Measurements from ENCODE around the gene CYLD.

CYLD gene

GRCh38 chr16:50742576-50743200 is 802 bp downstream of the CYLD start:
- Histone ChIP-seq H3K9me3 (ENCODE audit: control insufficient read depth in 2 of 2, low read length in 2 of 2) (no peaks in the 10 kb centered on the region), H3K4me3 (ENCODE audit: low read length in 2 of 2) (peak overlapping the region; percentile 82 to 86), H3K36me3 (ENCODE audit: control insufficient read depth in 2 of 2, insufficient read depth in 2 of 2, low read length in 2 of 2) (peaks cover 0 to 3% of the 10 kb centered on the region in 2 donors), H3K27me3 (ENCODE audit: control insufficient read depth in 1 of 2, insufficient read depth in 2 of 2, low read length in 2 of 2) (no peaks in the 10 kb centered on the region), H3K27ac (ENCODE audit: low read length) (peak overlapping the region; percentile 79), H3K4me1 (ENCODE audit: control insufficient read depth, insufficient read depth, low read length) (peaks cover 6% of the 10 kb centered on the region), H3K9ac (ENCODE audit: low read length in 2 of 2) (peak overlapping the region; percentile 93 to 95)

- Histone ChIP-seq H3K9ac (ENCODE audit: low read length in 2 of 2) (no peak overlapping the region), H3K27ac (ENCODE audit: low read length) (no peak overlapping the region), H3K4me1 (ENCODE audit: control insufficient read depth, insufficient read depth, low read length) (peaks cover 6% of the 10 kb centered on the region), H3K27me3 (ENCODE audit: control insufficient read depth in 1 of 2, insufficient read depth in 2 of 2, low read length in 2 of 2) (no peaks in the 10 kb centered on the region), H3K9me3 (ENCODE audit: control insufficient read depth in 2 of 2, low read length in 2 of 2) (no peaks in the 10 kb centered on the region), H3K4me3 (ENCODE audit: low read length in 2 of 2) (peak overlapping the region in 1 of 2 donors; percentile 59), H3K36me3 (ENCODE audit: control insufficient read depth in 2 of 2, insufficient read depth in 2 of 2, low read length in 2 of 2) (peaks cover 0 to 3% of the 10 kb centered on the region in 2 donors)
Observed at GRCh38 chr16:50743581-50744225, 1.8 kb downstream of the CYLD start.

- peaks cover 6% of the 10 kb centered on the region for H3K4me1 ChIP-seq (ENCODE audit: control insufficient read depth, insufficient read depth, low read length)
- no peak overlapping the region for H3K4me3 ChIP-seq (ENCODE audit: low read length in 2 of 2)
- no peaks in the 10 kb centered on the region for H3K27me3 ChIP-seq (ENCODE audit: control insufficient read depth in 1 of 2, insufficient read depth in 2 of 2, low read length in 2 of 2)
- H3K9me3 ChIP-seq (ENCODE audit: control insufficient read depth in 2 of 2, low read length in 2 of 2) = no peaks in the 10 kb centered on the region
- peaks cover 0 to 3% of the 10 kb centered on the region in 2 donors for H3K36me3 ChIP-seq (ENCODE audit: control insufficient read depth in 2 of 2, insufficient read depth in 2 of 2, low read length in 2 of 2)
- no peak overlapping the region for H3K27ac ChIP-seq (ENCODE audit: low read length)
- no peak overlapping the region for H3K9ac ChIP-seq (ENCODE audit: low read length in 2 of 2)
Observed at GRCh38 chr16:50744881-50745280, 3.0 kb downstream of the CYLD start.

GRCh38 chr16:50745940-50746339 is 4.1 kb downstream of the CYLD start:
- Histone ChIP-seq H3K27me3 (ENCODE audit: control insufficient read depth in 1 of 2, insufficient read depth in 2 of 2, low read length in 2 of 2) (no peaks in the 10 kb centered on the region), H3K36me3 (ENCODE audit: control insufficient read depth in 2 of 2, insufficient read depth in 2 of 2, low read length in 2 of 2) (peaks cover 0 to 3% of the 10 kb centered on the region in 2 donors), H3K27ac (ENCODE audit: low read length) (no peak overlapping the region), H3K4me1 (ENCODE audit: control insufficient read depth, insufficient read depth, low read length) (peaks cover 6% of the 10 kb centered on the region), H3K4me3 (ENCODE audit: low read length in 2 of 2) (no peak overlapping the region), H3K9ac (ENCODE audit: low read length in 2 of 2) (no peak overlapping the region), H3K9me3 (ENCODE audit: control insufficient read depth in 2 of 2, low read length in 2 of 2) (no peaks in the 10 kb centered on the region)

- Histone ChIP-seq H3K4me3 (ENCODE audit: low read length in 2 of 2) (no peak overlapping the region), H3K36me3 (ENCODE audit: control insufficient read depth in 2 of 2, insufficient read depth in 2 of 2, low read length in 2 of 2) (peaks cover 0 to 3% of the 10 kb centered on the region in 2 donors), H3K9ac (ENCODE audit: low read length in 2 of 2) (peak overlapping the region in 1 of 2 donors; percentile 38), H3K27ac (ENCODE audit: low read length) (no peak overlapping the region), H3K9me3 (ENCODE audit: control insufficient read depth in 2 of 2, low read length in 2 of 2) (no peaks in the 10 kb centered on the region), H3K4me1 (ENCODE audit: control insufficient read depth, insufficient read depth, low read length) (peaks cover 3% of the 10 kb centered on the region), H3K27me3 (ENCODE audit: control insufficient read depth in 1 of 2, insufficient read depth in 2 of 2, low read length in 2 of 2) (no peaks in the 10 kb centered on the region)
Observed at GRCh38 chr16:50747207-50747956, 5.5 kb downstream of the CYLD start.

GRCh38 chr16:50751528-50751927 is 9.6 kb downstream of the CYLD start:
- no peaks in the 10 kb centered on the region for H3K9me3 ChIP-seq (ENCODE audit: control insufficient read depth in 2 of 2, low read length in 2 of 2)
- no peak overlapping the region for H3K9ac ChIP-seq (ENCODE audit: low read length in 2 of 2)
- no peaks in the 10 kb centered on the region for H3K27me3 ChIP-seq (ENCODE audit: control insufficient read depth in 1 of 2, insufficient read depth in 2 of 2, low read length in 2 of 2)
- H3K4me1 ChIP-seq (ENCODE audit: control insufficient read depth, insufficient read depth, low read length) = no peaks in the 10 kb centered on the region
- H3K27ac ChIP-seq (ENCODE audit: low read length) = no peak overlapping the region
- H3K36me3 ChIP-seq (ENCODE audit: control insufficient read depth in 2 of 2, insufficient read depth in 2 of 2, low read length in 2 of 2) = peaks cover 7 to 17% of the 10 kb centered on the region in 2 donors
- H3K4me3 ChIP-seq (ENCODE audit: low read length in 2 of 2) = no peak overlapping the region

GRCh38 chr16:50752471-50753235 is 10.8 kb downstream of the CYLD start:
- Histone ChIP-seq H3K4me1 (ENCODE audit: control insufficient read depth, insufficient read depth, low read length) (no peaks in the 10 kb centered on the region), H3K36me3 (ENCODE audit: control insufficient read depth in 2 of 2, insufficient read depth in 2 of 2, low read length in 2 of 2) (peaks cover 9 to 17% of the 10 kb centered on the region in 2 donors), H3K4me3 (ENCODE audit: low read length in 2 of 2) (no peak overlapping the region), H3K9me3 (ENCODE audit: control insufficient read depth in 2 of 2, low read length in 2 of 2) (no peaks in the 10 kb centered on the region), H3K27me3 (ENCODE audit: control insufficient read depth in 1 of 2, insufficient read depth in 2 of 2, low read length in 2 of 2) (no peaks in the 10 kb centered on the region), H3K9ac (ENCODE audit: low read length in 2 of 2) (no peak overlapping the region), H3K27ac (ENCODE audit: low read length) (no peak overlapping the region)

GRCh38 chr16:50756473-50756872 is 14.6 kb downstream of the CYLD start:
- no peak overlapping the region for H3K4me3 ChIP-seq (ENCODE audit: low read length in 2 of 2)
- H3K27ac ChIP-seq (ENCODE audit: low read length) = no peak overlapping the region
- H3K36me3 ChIP-seq (ENCODE audit: control insufficient read depth in 2 of 2, insufficient read depth in 2 of 2, low read length in 2 of 2) = peaks cover 9 to 17% of the 10 kb centered on the region in 2 donors
- no peaks in the 10 kb centered on the region for H3K4me1 ChIP-seq (ENCODE audit: control insufficient read depth, insufficient read depth, low read length)
- H3K9ac ChIP-seq (ENCODE audit: low read length in 2 of 2) = no peak overlapping the region
- H3K27me3 ChIP-seq (ENCODE audit: control insufficient read depth in 1 of 2, insufficient read depth in 2 of 2, low read length in 2 of 2) = no peaks in the 10 kb centered on the region
- H3K9me3 ChIP-seq (ENCODE audit: control insufficient read depth in 2 of 2, low read length in 2 of 2) = no peaks in the 10 kb centered on the region

- Histone ChIP-seq H3K27me3 (ENCODE audit: control insufficient read depth in 1 of 2, insufficient read depth in 2 of 2, low read length in 2 of 2) (no peaks in the 10 kb centered on the region), H3K9ac (ENCODE audit: low read length in 2 of 2) (no peak overlapping the region), H3K4me1 (ENCODE audit: control insufficient read depth, insufficient read depth, low read length) (no peaks in the 10 kb centered on the region), H3K9me3 (ENCODE audit: control insufficient read depth in 2 of 2, low read length in 2 of 2) (no peaks in the 10 kb centered on the region), H3K36me3 (ENCODE audit: control insufficient read depth in 2 of 2, insufficient read depth in 2 of 2, low read length in 2 of 2) (peaks cover 2 to 4% of the 10 kb centered on the region in 2 donors), H3K27ac (ENCODE audit: low read length) (no peak overlapping the region), H3K4me3 (ENCODE audit: low read length in 2 of 2) (no peak overlapping the region)
Observed at GRCh38 chr16:50761267-50761666, 19.4 kb downstream of the CYLD start.

- peaks cover 0 to 4% of the 10 kb centered on the region in 2 donors for H3K36me3 ChIP-seq (ENCODE audit: control insufficient read depth in 2 of 2, insufficient read depth in 2 of 2, low read length in 2 of 2)
- H3K4me1 ChIP-seq (ENCODE audit: control insufficient read depth, insufficient read depth, low read length) = no peaks in the 10 kb centered on the region
- H3K4me3 ChIP-seq (ENCODE audit: low read length in 2 of 2) = no peak overlapping the region
- no peak overlapping the region for H3K9ac ChIP-seq (ENCODE audit: low read length in 2 of 2)
- no peak overlapping the region for H3K27ac ChIP-seq (ENCODE audit: low read length)
- H3K27me3 ChIP-seq (ENCODE audit: control insufficient read depth in 1 of 2, insufficient read depth in 2 of 2, low read length in 2 of 2) = no peaks in the 10 kb centered on the region
- no peaks in the 10 kb centered on the region for H3K9me3 ChIP-seq (ENCODE audit: control insufficient read depth in 2 of 2, low read length in 2 of 2)
Observed at GRCh38 chr16:50762241-50762640, 20.4 kb downstream of the CYLD start.

Measured in stomach smooth muscle (tissue), 2 donors.